Calu3 (cell line): ENCODE results near the gene KRTAP10-1. TPM values are rescaled to one million over a fixed set of nuclear protein-coding genes. Genes with fewer than 3 reads are reported as not detected.

Experiments
- BruUV-seq: library from RNA; stranded (reverse); fragments of 400-500 nt; replicated peaks from 2 replicates; lab custom pipeline; 2021; lab: Mats Ljungman, UMichigan
- CTCF ChIA-PET: fragments of 300-600 bp; sonication (Branson Sonifier 250); formaldehyde crosslinking; loops from one replicate; lab custom pipeline; 2022; ENCODE audit warnings: antibody characterized with exemption; lab: Charles Lee
- DNase-seq: peaks from one replicate; pipeline ENCODE4 v3.0.0; 2022
- H3K27ac Mint-ChIP-seq: one replicate; pipeline ENCODE4 v1.8.0; 2022; ENCODE audit warnings: mixed read lengths; ENCODE audit not compliant: unreplicated experiment
- H3K27me3 Mint-ChIP-seq: one replicate; pipeline ENCODE4 v1.8.0; 2022; ENCODE audit warnings: mixed read lengths; ENCODE audit not compliant: unreplicated experiment
- H3K36me3 Mint-ChIP-seq: one replicate; pipeline ENCODE4 v1.8.0; 2022; ENCODE audit warnings: mild to moderate bottlenecking, moderate library complexity, mixed read lengths; ENCODE audit not compliant: insufficient read depth, unreplicated experiment
- H3K4me1 Mint-ChIP-seq: one replicate; pipeline ENCODE4 v1.8.0; 2022; ENCODE audit warnings: mild to moderate bottlenecking, low read depth, mixed read lengths; ENCODE audit not compliant: unreplicated experiment
- H3K4me3 Mint-ChIP-seq: one replicate; pipeline ENCODE4 v1.8.0; 2022; ENCODE audit warnings: mild to moderate bottlenecking, low read depth, moderate library complexity, mixed read lengths; ENCODE audit not compliant: unreplicated experiment
- H3K9me3 Mint-ChIP-seq: one replicate; pipeline ENCODE4 v1.8.0; 2022; ENCODE audit warnings: low read depth, mixed read lengths; ENCODE audit not compliant: unreplicated experiment
- intact Hi-C: fragments of 100-400 bp; cut with micrococcal nuclease; formaldehyde crosslinking; loops from one replicate; pipeline ENCODE4 v1.10.0; 2022; ENCODE audit not compliant: unreplicated experiment
- total RNA-seq: library from RNA; stranded (reverse); gene quantifications from 2 replicates; pipeline ENCODE4 v1.2.3, GENCODE V29; 2022
- TF ChIP-seq, protein P1 (sequence below): fragments of 200-600 bp; IDR thresholded peaks from one replicate; pipeline ENCODE4 v1.8.0; 2022; ENCODE audit warnings: antibody characterized with exemption; ENCODE audit not compliant: unreplicated experiment

KRTAP10-1 gene
- total RNA-seq, 1 experiment from 2014 or later, result not detected

DNA sequence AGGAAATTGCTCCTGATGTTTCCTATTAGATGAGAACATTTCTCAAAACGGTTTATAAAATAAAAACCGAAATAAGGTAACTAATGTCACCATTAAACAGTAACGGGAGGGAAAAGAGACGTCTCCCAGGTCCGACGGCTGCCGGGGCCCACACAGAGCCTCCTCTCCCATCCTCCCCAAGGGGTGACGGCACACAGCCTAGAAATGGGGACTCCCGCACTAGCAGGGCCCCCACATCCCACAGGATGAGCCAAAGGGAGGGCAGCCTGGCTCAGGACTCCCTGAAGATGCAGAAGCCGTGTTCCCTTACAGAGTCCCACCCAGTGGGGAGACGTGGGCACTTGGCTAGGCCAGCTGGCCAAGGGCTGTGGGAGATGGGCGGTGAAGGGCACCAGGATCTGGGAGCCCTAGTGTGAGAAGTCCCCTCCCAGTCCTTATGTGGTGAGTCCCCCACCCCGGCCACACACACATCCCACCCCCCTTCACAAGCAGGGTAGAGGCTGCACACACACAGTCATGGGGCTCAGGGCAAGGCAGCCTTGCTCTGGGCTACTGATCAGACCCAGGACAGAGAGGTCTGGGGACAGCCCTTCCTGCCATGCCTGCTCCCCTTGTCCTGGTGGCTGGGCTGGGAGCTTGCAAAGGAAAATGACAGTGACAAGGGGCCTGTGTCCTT lies 15.3 kb upstream of the KRTAP10-1 start:
- Mint-ChIP-seq H3K4me1 (peaks cover 9% of the 10 kb centered on the region), H3K27ac (no peak overlapping the region), H3K9me3 (no peaks in the 10 kb centered on the region), H3K4me3 (no peak overlapping the region), H3K36me3 (no peaks in the 10 kb centered on the region), H3K27me3 (peaks cover 100% of the 10 kb centered on the region)
- DNase-seq, result no peak
- TF ChIP-seq, protein P1, sequence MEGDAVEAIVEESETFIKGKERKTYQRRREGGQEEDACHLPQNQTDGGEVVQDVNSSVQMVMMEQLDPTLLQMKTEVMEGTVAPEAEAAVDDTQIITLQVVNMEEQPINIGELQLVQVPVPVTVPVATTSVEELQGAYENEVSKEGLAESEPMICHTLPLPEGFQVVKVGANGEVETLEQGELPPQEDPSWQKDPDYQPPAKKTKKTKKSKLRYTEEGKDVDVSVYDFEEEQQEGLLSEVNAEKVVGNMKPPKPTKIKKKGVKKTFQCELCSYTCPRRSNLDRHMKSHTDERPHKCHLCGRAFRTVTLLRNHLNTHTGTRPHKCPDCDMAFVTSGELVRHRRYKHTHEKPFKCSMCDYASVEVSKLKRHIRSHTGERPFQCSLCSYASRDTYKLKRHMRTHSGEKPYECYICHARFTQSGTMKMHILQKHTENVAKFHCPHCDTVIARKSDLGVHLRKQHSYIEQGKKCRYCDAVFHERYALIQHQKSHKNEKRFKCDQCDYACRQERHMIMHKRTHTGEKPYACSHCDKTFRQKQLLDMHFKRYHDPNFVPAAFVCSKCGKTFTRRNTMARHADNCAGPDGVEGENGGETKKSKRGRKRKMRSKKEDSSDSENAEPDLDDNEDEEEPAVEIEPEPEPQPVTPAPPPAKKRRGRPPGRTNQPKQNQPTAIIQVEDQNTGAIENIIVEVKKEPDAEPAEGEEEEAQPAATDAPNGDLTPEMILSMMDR, result no peak
- CTCF ChIA-PET, result no interaction called here
- no TSS peak for BruUV-seq
- intact Hi-C loops, result no loop called here

DNA sequence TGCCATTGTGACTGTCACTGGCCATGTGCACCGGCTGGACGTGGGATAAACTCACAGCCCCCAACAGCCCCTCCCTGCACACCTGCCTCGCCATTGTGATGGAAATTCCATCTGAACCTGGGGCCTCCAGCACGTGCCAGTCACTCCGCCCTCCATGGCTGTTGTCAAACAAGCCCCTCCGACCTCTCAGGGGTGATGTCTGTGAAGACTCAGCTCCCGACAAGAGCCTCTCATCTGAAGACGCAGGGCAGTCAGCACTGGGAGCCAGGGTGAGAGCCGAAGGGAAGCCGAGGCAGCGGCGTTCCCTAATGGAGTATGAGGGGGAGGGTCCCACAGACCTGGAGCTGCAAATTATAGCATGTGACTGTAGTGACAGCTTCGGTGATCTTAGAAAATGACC lies 12.7 kb upstream of the KRTAP10-1 start:
- Mint-ChIP-seq H3K27me3 (peaks cover 100% of the 10 kb centered on the region), H3K4me1 (peaks cover 9% of the 10 kb centered on the region), H3K4me3 (no peak overlapping the region), H3K27ac (no peak overlapping the region), H3K9me3 (no peaks in the 10 kb centered on the region), H3K36me3 (no peaks in the 10 kb centered on the region)
- BruUV-seq, result no TSS peak
- CTCF ChIA-PET, result no interaction called here
- no peak for DNase-seq
- TF ChIP-seq, protein P1, result no peak
- intact Hi-C loops, result no loop called here

DNA sequence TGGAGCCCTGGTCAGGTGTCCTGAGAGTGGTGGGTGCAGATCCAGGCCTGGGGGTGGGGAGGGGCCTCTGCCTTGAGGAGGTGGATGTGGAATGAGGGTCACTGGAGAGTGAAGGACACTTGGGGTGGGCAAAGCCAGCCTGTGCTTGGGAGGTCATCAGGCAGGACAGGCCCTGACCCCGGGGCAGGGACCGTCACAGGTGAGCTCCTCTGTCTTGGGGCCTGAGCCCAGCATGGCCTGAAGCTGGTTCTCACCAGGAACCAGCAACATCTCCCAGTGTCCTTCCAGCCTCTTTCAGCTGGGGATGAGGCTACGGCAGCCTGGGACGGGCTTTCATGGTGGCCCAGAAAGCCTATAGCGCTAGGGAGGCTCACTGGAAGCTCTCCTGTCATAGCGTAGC lies 12.1 kb upstream of the KRTAP10-1 start:
- intact Hi-C loops, result no loop called here
- no TSS peak for BruUV-seq
- CTCF ChIA-PET, result no interaction called here

DNA sequence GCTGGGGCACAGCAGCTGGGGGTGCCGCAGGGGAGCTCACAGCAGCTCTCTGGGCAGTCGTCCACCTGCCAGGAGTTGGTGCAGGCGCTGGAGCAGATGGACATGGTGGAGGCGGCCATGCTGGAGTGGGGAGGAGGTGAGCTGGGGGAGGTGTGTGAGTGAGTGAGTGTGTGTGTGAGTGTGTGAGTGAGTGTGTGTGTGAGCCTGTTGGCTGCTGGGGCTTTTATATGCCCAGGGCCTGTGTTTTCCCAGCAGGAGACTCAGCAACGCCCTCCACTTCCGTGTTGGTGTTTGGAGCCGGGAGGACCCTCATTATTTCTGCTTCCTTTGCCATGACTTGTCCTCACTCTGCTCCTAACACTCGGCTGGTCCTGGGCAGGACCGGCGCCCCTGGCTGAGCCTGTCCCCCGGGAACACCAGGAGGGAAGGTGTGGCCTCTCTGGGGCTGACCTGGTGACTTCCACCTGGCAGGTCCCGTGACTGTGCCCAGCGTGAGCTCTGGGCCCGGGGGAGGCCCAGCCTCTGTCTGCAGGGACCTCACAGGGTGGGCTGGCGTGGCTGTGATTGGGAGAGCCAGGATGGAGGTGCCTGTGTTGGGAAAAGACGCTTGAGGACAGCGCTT lies 11.5 kb upstream of the KRTAP10-1 start, which contains the start of gene KRTAP10-2:
TSS of gene KRTAP10-2 (minus strand) at position 166 of the 622 bp plus-strand sequence. CDS start at position 119, 47 bp downstream.
- no peak for DNase-seq
- no TSS peak for BruUV-seq
- intact Hi-C loops, result no loop called here
- Mint-ChIP-seq H3K9me3 (peaks cover 3% of the 10 kb centered on the region), H3K27ac (no peak within 1 kb of the TSS), H3K4me3 (no peak within 1 kb of the TSS), H3K4me1 (peaks cover 9% of the 10 kb centered on the region), H3K27me3 (peaks cover 100% of the 10 kb centered on the region), H3K36me3 (no peaks in the 10 kb centered on the region)
- TF ChIP-seq, protein P1, result no peak
- CTCF ChIA-PET, result interaction anchor here (1.3 kb wide), 1 partner anchor 41 kb away, joined by 3 read pairs; the partner anchor contains the start of gene KRTAP10-6

More for the DNA sequence above, 12.1 kb upstream of the KRTAP10-1 start:
- Mint-ChIP-seq H3K4me1 (peaks cover 9% of the 10 kb centered on the region), H3K36me3 (no peaks in the 10 kb centered on the region), H3K9me3 (no peaks in the 10 kb centered on the region), H3K27ac (no peak overlapping the region), H3K4me3 (no peak overlapping the region), H3K27me3 (peaks cover 100% of the 10 kb centered on the region)
- no peak for DNase-seq
- TF ChIP-seq, protein P1, result no peak
